GM10847 (cell line): ENCODE results near the gene FSD2.

Source experiments
- POLR2A ChIP-seq: IDR thresholded peaks from 2 replicates; pipeline ENCODE4 v1.6.1; 2011; ENCODE audit not compliant: insufficient read length; ENCODE audit errors: extremely low read depth

FSD2 gene

DNA sequence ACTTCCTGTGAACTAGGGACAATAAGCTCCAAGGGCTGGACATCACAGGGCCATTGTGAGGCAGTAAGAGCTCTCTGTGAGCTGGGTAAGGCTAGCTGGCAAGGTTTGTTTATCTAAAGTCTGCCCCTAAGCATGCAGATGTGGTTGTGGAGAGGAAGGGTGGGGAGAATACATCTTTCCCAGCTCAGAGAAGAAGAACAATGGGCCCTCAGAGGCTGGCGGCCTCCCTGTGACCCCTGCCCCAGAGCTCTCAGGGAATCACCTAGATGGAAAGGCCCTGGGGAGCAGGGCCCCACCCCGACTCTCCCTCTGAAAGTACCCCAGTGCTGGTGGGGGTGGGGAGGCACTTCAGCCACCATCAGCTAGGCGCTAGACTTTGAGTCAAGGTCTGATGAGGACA, 91.9 kb downstream of the FSD2 start:
- no peak for TF ChIP-seq POLR2A

DNA sequence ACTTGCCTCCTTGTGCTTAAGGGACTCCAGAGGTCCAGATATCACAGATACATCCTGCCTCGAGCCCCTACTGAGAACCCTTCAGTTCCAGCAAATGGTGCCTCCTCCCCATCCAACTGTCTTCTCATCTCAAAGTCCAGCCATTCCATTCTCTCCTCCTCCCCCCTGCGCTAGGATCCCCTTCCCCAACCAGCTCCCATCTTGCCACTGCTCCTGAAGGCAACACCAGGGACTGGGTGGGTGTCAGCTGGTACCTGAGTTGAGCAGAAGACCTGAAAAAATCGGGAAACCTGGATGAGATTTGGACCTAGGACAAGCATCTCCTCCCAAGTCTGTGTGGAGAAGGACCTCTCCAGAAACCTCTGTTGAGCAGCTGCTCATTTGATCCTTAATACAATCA, 93.8 kb downstream of the FSD2 start:
- no peak for TF ChIP-seq POLR2A

DNA sequence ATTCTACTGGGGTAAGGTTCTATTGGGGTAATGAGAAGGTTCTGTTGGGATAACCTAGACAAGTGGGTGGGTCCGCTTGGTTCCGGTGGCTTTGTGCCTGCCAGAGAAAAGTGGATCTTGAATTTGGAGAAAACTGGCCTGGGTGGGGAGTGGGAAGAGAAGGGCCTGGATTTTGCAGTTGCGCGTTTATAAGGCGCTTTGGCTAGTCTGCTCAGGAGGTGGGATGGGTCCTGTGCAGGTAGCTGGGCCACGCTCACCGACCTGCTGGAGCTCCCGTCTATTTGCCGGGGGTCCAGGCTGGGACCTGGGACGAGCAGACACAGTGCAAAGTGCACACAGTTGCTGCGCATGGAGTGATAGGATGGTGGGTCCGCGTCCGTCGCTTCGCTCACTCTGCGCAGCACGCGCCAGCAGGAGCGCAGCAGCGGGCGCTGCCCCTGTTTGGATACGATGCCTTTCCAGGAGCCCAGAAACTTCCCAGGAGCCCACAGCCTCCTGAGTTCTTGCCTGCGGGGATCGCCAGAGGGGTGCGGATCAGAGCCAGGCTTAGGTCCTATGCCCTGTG, 94.9 kb downstream of the FSD2 start:
- TF ChIP-seq POLR2A, result no peak

- TF ChIP-seq POLR2A, result no peak
These were observed 95.7 kb downstream of the FSD2 start for GRCh38 chr15:82710208-82710555.

DNA sequence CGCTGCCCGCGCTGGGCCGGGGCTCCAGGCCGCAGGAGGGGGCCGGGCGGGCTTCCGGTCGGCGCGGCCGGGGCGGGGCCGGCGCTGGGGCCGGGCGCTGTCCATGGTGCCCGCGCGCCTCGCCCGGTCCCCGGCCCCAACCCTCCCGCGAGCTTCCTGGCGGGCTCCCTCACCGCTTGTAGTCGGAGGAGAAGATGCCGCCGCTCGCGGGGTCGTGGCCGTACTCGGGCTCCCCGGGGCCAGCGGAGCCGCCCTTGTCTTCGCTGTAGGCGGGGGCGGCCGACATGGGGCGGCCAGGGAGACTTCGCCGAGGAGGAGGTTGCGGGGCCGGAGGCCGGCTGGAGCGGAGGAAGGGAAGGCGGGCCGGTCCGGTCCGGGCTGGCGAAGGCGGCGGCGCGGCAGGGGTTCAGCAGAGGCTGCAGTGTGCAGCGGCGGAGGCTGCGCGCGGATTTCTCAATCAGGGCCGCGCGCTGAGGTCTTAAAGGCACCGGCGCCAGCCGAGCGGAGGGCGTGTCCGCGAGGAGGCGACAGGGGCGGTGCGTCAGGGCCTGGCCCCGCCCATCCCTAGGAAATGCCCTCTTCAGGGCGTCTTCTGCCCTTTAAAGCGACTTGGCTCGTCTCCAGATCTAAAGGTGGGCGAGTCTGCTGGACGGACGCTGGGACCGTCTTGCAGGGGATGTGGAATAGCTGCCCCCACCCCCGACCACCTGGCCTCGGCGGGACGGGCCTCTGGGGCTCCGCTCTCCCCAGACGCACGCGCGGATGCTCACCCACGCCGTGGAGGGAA, 96.3 kb downstream of the FSD2 start, which contains the start of gene AP3B2:
Gene AP3B2, minus strand, starts transcription at position 455 of the 787 bp plus-strand sequence. Its CDS starts 169 bp downstream, at position 286.
- no peak for TF ChIP-seq POLR2A

- TF ChIP-seq POLR2A, result no peak
These were observed 96.8 kb downstream of the FSD2 start for GRCh38 chr15:82709081-82709420.
